GM15510 (cell line): ENCODE data around the gene BRK1.

Experiments used
- POLR2A ChIP-seq: IDR thresholded peaks from 3 replicates; pipeline ENCODE4 v1.6.1; 2011; ENCODE audit warnings: borderline replicate concordance; ENCODE audit not compliant: insufficient read length; ENCODE audit errors: extremely low read depth

The BRK1 gene

GRCh38 chr3:10115326-10116137 lies at the start of gene BRK1:
TSS of gene BRK1 (plus strand) at chr3:10115675. CDS start at chr3:10115702, 27 bp downstream.
- TF ChIP-seq POLR2A: peak; percentile 97

- TF ChIP-seq POLR2A: no peak
These were observed 40.8 kb upstream of the BRK1 start for GRCh38 chr3:10074666-10075065.

- TF ChIP-seq POLR2A: no peak
These were observed 33.6 kb upstream of the BRK1 start for GRCh38 chr3:10081871-10082270.

GRCh38 chr3:10085738-10086137 lies 29.7 kb upstream of the BRK1 start:
- TF ChIP-seq POLR2A: no peak

GRCh38 chr3:10088256-10088655 lies 27.2 kb upstream of the BRK1 start:
- TF ChIP-seq POLR2A: no peak

GRCh38 chr3:10090179-10090578 lies 25.3 kb upstream of the BRK1 start:
- no peak for TF ChIP-seq POLR2A

GRCh38 chr3:10093678-10094077 lies 21.8 kb upstream of the BRK1 start:
- no peak for TF ChIP-seq POLR2A

- TF ChIP-seq POLR2A: no peak
These were observed 16.4 kb upstream of the BRK1 start for GRCh38 chr3:10099041-10099440.

GRCh38 chr3:10106919-10107318 lies 8.6 kb upstream of the BRK1 start:
- TF ChIP-seq POLR2A: no peak

GRCh38 chr3:10108091-10108490 lies 7.4 kb upstream of the BRK1 start, which contains the start of gene FANCD2OS:
TSS of gene FANCD2OS (minus strand) at chr3:10108255. CDS start at chr3:10104774, 3,481 bp downstream.
- TF ChIP-seq POLR2A: no peak

- TF ChIP-seq POLR2A: no peak
These were observed 624 bp downstream of the BRK1 start for GRCh38 chr3:10116138-10116460.

GRCh38 chr3:10116928-10117327 lies 1.5 kb downstream of the BRK1 start:
- TF ChIP-seq POLR2A: no peak

- no peak for TF ChIP-seq POLR2A
These were observed 3.9 kb downstream of the BRK1 start for GRCh38 chr3:10119376-10119775.

- no peak for TF ChIP-seq POLR2A
These were observed 5.6 kb downstream of the BRK1 start for GRCh38 chr3:10121064-10121463.

- TF ChIP-seq POLR2A: no peak
These were observed 7.2 kb downstream of the BRK1 start for GRCh38 chr3:10122724-10123123.

- TF ChIP-seq POLR2A: no peak
These were observed 21.0 kb downstream of the BRK1 start for GRCh38 chr3:10136426-10137005.
